NCI-H128 (cell line): ENCODE data around the gene CRAT.

ENCODE experiments used
- DNase-seq: peaks from one replicate; lab custom pipeline; 2025; ENCODE audit not compliant: unreplicated experiment; lab: John Stamatoyannopoulos, UW

Gene CRAT

DNA sequence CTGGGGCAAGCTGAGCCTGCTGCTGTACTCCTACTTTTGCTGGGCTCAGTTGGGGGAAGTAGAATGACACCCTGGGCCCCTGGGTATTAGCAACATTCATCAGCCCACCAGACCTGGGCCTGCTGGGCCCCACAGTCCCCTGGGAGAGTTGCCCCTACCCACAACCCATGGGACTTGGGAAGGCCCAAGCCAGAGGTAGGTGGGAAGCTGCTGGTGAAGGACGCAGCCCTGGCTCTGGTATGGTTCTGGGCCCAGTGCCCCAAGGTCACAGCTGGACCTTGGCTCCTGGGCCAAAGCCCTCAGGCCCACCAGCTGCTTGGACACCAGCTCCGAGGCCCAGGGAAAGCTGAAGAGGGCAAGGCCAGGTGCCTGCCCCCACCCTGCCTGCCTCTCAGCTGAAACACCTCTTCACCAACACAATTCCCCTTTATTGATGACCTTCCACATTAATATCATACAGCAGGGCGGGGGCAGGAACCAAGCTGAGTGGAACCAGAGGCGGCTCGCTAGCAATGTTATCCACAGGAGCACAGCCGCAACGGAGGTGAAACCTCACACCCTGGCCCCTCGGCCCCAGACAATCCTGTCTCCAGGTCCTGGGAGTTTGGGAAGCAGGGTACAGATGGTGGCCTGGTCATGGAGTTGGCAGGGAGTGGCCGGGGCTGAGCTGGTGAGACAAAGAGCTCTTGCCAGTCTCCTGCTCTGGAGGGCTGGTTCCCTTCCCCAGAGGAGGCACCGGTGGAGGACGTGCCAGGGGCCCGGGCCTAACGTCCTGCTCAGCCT is 16.0 kb downstream of the CRAT start:
- no peak for DNase-seq

DNA sequence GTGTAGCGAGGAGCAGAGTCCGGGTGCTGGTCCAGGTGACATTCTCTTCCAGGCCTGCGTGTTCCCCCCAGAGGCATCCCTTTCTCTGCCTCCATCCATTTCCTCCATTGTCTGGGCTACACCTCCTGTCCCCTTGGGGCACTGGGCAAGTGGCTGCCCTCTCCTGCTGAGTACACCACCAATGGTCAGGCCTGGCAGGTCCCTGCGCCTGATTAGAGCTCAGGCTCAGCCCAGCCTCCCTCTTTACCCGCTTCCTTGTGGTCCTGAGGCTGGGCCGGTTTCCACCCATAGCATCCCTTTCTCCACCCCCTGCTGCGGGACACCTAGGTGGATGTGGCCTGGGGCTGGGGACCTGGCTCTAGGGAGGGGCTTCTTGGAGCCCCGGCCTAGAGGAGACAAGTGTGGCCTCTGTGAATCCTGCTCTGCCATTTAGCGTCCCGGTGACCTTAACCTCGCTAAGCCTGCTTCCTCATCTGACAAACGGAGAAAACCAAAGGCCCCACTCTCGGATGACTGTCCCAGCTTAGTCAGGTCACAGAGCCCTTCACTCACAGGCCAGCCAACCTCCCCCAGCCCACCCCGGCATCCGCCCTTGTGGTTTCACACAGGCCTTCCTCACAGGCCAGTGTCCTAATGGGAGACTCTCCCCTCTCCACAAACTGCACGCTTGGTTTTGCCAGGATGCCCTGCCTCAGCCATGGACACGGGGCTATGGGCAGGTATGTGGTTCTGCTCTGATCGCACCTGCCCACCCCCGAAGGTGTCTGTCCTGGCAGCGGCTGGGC is 16.8 kb downstream of the CRAT start:
- no peak for DNase-seq

- DNase-seq: no peak
Observed at GRCh38 chr9:129089246-129089645, 21.3 kb downstream of the CRAT start.

DNA sequence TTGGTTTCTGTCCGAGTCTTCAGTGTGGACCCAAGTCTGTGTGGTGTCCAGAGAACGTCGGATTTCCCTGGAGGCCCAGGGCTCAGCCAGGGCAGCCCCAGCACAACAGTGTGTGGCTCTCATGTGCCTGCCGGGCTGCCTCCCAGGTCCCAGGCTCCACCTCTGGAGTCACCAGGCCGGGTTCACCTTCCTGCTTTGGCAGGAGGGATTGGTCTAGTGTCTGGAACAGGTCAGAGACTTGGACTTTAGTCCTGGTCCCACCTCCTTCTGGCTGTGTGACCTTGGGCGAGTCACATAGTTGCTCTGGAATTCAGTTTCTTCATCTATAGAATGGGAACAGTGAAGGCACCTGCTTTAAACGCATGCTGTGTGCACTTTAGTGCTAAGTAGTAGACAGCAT is 26.5 kb downstream of the CRAT start:
- DNase-seq: no peak

DNA sequence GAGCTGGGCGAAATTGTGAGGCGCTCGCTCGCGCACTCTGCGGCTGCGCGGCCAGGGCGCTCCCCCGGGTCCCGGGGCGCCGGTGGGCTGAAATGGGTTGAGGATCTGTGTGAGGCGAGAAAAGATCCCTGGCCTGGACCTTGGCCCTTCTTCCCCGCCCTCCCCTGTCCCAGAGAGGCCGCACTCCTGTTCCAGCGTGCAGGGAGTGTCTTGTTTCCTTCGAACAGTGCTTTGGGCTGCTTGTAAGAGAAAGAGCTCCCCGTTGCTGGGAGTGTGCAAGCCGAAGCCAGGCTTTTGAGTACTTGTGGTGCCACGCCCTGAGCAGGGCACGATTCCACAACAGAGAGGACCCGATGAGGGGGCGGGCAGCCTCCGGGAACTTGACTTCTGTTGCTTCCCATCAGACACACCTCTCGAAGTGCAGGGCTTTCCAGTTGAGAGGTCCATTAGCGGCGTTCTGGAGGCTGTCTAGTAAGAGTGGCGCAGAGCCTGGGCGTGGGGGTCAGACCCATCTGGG is 29.1 kb downstream of the CRAT start:
- peak; percentile 31 for DNase-seq

GRCh38 chr9:129080601-129081387 is 29.8 kb downstream of the CRAT start, which contains the start of gene DOLPP1:
TSS of gene DOLPP1 (plus strand) at chr9:129081111. CDS start at chr9:129081132, 21 bp downstream.
- peak; percentile 98 for DNase-seq

GRCh38 chr9:129080298-129080600 is 30.3 kb downstream of the CRAT start:
- no peak for DNase-seq

GRCh38 chr9:129079829-129080228 is 30.8 kb downstream of the CRAT start:
- DNase-seq: no peak

DNA sequence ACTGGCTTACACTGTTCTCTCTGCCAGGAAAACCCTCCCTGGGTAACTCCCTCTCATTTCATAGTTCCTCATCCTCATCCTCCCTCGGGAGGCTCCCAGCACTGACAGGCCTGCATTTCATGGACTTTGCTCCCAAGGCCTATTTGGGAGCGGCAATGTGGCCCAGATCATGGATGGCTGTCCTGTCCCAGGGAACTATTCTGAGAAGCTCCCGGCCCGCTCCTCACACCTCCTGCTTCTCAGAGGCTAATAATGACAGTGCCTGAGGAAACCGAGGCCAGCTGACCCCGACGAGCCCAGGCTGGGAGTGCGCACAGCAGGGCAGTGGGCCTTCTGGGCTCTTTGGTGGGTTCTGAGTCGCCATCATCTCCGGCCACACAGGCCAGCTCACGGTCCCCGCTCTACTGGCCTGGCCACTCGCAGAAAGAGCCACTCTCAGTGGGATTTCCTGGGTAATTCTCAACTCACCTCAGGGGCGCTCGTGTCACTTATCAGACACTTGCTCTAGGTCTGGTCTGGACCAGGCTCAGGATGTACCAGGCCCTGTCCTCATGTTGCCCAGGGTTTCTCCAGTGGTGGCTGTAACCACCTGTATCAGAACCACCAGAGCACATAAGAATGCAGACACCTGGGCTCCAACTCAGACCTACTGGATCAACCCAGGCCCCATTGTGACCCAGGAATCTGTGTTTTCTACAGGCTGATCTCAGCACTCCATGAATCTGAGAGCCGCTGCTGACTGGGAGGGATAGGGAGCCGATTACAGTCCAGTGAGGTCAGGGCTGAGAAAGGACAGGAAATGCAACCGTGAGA is 31.7 kb downstream of the CRAT start:
- no peak for DNase-seq

GRCh38 chr9:129077236-129077635 is 33.4 kb downstream of the CRAT start:
- DNase-seq: no peak

GRCh38 chr9:129076640-129077037 is 34.0 kb downstream of the CRAT start:
- DNase-seq: no peak

DNA sequence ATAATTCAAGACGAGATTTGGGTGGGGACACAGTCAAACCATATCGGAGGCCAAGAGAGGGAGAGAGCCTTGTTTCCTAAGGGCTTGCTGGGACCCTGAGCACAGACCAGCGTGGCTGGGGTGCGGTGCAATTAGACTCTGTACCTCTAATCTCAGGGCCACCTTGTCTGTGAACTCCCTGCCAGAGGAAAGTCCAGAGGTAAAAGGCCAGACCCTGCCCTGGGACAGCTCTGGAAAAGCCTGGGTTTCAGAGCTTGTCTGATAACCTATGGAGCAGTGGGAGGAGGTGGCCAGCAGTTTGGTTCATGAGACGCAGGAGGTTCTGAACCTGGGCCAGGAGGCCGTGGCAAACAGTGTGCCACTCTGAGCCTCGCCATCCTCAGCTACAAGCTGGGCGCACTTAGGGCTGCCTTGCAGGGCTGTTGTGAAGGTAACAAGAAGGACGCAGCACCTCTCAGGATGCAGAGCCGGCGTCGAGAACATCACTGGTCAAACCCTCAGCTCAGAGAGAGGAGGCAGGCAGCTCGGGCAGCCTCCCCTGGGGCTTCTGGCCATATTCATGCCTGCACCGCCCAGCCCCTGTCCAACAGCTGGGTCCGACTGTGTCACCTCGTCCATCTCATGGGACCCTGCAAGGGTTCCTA is 34.5 kb downstream of the CRAT start:
- DNase-seq: no peak

- no peak for DNase-seq
Observed at GRCh38 chr9:129074106-129074505, 36.5 kb downstream of the CRAT start.

DNA sequence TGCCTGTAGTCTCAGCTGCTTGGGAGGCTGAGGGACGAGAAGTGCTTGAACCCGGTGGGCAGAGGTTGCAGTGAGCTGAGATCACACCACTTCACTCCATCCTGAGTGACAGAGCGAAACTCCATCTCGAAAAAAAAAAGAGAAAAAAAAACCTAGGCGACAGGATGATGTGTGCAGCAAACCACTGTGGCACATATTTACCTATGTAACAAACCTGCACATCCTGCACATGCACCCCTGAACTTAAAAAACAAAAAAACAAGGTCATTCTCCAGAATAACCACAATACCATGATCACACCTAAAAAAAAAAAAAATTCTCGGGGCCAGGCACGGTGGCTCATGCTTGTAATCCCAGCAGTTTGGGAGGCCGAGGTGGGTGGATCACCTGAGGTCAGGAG is 37.2 kb downstream of the CRAT start:
- DNase-seq: no peak

- DNase-seq: no peak
Observed at GRCh38 chr9:129072171-129072570, 38.4 kb downstream of the CRAT start.

GRCh38 chr9:129071526-129072126 is 39.0 kb downstream of the CRAT start:
- DNase-seq: no peak

DNA sequence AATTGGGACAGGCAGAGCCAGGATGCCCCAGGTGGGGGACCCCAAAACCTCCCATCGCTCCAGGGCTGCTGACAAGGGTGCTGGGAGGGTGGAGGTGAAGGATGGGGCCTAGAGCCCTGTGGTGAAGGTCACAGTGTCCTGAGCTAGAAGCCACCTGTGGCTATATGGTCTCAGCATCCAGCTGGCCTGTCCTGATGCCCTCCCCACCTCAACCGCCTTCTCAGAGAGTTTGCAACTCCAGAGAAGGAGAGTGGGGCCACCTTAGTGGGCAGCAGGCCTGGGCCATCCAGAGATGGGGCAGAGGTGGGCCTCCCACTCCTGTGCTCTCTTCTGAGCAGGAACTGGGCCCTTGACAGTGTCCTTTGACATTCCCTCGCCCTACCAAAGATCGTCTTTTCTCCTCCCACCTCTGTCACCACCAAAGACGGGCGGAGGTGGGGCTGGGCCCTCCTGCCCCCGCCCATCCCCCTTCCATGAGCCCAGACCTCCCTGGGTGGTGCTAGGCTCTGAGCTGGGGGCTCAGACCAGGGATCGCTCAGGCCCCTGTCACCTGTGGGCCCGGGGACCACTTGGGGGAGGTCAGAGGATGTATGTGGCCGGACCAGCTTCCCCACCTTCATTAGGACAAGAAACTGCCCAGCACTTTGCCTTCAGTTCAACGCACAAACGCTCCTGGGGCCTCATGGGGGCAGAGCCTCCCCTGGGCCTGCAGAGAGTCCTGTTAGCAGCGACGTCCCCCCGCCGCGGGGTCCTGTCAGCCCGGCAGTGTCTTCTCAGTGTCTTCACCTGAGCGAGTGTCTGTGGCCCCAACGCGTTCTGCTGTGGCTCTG is 39.7 kb downstream of the CRAT start:
- DNase-seq: no peak

DNA sequence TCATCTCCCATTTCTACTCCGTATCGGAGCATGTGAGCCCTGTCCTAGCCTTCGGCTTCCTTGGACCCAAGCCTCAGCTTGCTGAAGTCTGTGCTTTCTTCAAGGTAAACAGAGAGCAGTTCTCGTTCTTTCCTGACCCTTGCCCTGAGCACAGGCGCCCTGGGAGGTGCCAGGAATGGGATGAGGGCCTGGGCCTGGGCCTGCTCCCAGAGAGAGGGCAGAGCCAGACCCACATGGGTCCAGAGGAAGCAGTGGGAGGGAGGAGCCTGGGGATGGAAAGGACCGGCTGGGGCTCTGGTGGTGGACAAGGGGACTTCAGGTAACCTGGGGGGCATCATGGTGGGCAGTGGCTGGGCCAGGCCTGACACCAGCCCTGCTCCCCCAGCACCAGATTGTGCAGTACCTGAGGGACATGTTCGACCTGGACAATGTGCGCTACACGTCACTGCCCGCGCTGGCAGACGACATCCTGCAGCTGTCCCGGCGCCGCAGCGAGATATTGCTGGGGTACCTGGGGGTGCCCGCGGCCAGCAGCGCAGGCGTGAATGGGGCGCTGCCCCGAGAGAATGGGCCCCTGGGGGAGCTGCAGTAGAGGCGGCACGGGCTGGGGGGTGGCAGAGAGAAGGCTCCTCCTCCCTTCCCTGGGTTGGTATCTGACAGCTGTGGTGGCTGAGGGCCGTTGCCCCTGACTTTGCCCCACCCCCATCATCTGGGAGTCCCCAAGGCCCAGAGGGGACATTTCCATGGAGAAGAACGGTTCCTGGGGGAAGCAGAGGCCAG is 40.5 kb downstream of the CRAT start:
- no peak for DNase-seq
